Liver (tissue), 9 donors: ENCODE results near the gene ELP4. TPM values are rescaled to one million over a fixed set of nuclear protein-coding genes. Genes with fewer than 3 reads are reported as not detected.

Experiments
- DNase-seq: peaks from one replicate; pipeline ENCODE4 v3.0.0-alpha.2; 2017; ENCODE audit warnings: low spot score
- H3K27ac ChIP-seq, 2 donors: one replicate each; pipeline ENCODE4 v1.7.0; 2013; ENCODE audit warnings: inconsistent platforms in 2 of 2, low read length in 2 of 2, control low read depth in 1 of 2, low read depth in 1 of 2, mild to moderate bottlenecking in 1 of 2
- H3K27me3 ChIP-seq, 4 donors: one replicate each; pipeline versions ENCODE4 v1.6.1 to v1.7.0; 2013; ENCODE audit warnings: low read length in 3 of 4, inconsistent platforms in 1 of 4, mild to moderate bottlenecking in 1 of 4, moderate library complexity in 1 of 4; ENCODE audit not compliant: control insufficient read depth in 4 of 4, insufficient read depth in 4 of 4
- H3K36me3 ChIP-seq, 4 donors: one replicate each; pipeline versions ENCODE4 v1.6.1 to v1.7.0; 2013; ENCODE audit warnings: low read length in 3 of 4, mild to moderate bottlenecking in 3 of 4, low read depth in 1 of 4, moderate library complexity in 1 of 4; ENCODE audit not compliant: control insufficient read depth in 4 of 4, insufficient read depth in 3 of 4
- H3K4me1 ChIP-seq, 4 donors: one replicate each; pipeline versions ENCODE4 v1.6.1 to v1.7.0; 2013; ENCODE audit warnings: low read length in 3 of 4, mild to moderate bottlenecking in 3 of 4, moderate library complexity in 1 of 4; ENCODE audit not compliant: control insufficient read depth in 4 of 4, insufficient read depth in 4 of 4
- H3K4me3 ChIP-seq, 3 donors: one replicate each; pipeline versions ENCODE4 v1.6.1 to v1.7.0; 2013; ENCODE audit warnings: low read length in 3 of 3, control low read depth in 1 of 3, low read depth in 1 of 3, mild to moderate bottlenecking in 1 of 3
- H3K9ac ChIP-seq, 2 donors: one replicate each; pipeline ENCODE4 v1.7.0; 2013; ENCODE audit warnings: low read length in 2 of 2, mild to moderate bottlenecking in 2 of 2, moderate library complexity in 2 of 2, control low read depth in 1 of 2, low read depth in 1 of 2
- H3K9me3 ChIP-seq, 4 donors: one replicate each; pipeline versions ENCODE4 v1.6.1 to v1.7.0; 2013; ENCODE audit warnings: low read length in 3 of 4; ENCODE audit not compliant: control insufficient read depth in 4 of 4
- ATF3 ChIP-seq: IDR thresholded peaks from 2 replicates; pipeline ENCODE4 v1.6.1; 2016; ENCODE audit warnings: antibody characterized with exemption
- CTCF ChIP-seq: fragments of 150-350 bp; IDR thresholded peaks from 2 replicates; pipeline ENCODE4 v1.5.1; 2017; ENCODE audit warnings: improper control_type of control experiment, low read depth, low read length; ENCODE audit not compliant: missing input control
- EGR1 ChIP-seq, 2 donors: IDR thresholded peaks; 2 replicates each; pipeline ENCODE4 v1.6.1; 2016 to 2018; ENCODE audit warnings: antibody characterized with exemption in 2 of 2, low read depth in 2 of 2
- FOXA1 ChIP-seq: IDR thresholded peaks from 2 replicates; pipeline ENCODE4 v1.6.1; 2016; ENCODE audit warnings: antibody characterized with exemption
- FOXA2 ChIP-seq: IDR thresholded peaks from 2 replicates; pipeline ENCODE4 v1.6.1; 2016; ENCODE audit warnings: antibody characterized with exemption
- GABPA ChIP-seq, 2 donors: IDR thresholded peaks in 1 of 2; conservative IDR thresholded peaks in 1 of 2; 2 replicates each; pipeline ENCODE4 v1.6.1; 2016; ENCODE audit warnings: antibody characterized with exemption in 2 of 2, mild to moderate bottlenecking in 1 of 2, moderate library complexity in 1 of 2
- HNF4A ChIP-seq, 2 donors: conservative IDR thresholded peaks; 2 replicates each; pipeline ENCODE4 v1.6.1; 2016; ENCODE audit warnings: antibody characterized with exemption in 2 of 2, mild to moderate bottlenecking in 2 of 2
- HNF4G ChIP-seq: IDR thresholded peaks from 2 replicates; pipeline ENCODE4 v1.6.1; 2016; ENCODE audit warnings: antibody characterized with exemption
- JUND ChIP-seq, 2 donors: IDR thresholded peaks; 2 replicates each; pipeline ENCODE4 v1.6.1; 2016; ENCODE audit warnings: antibody characterized with exemption in 2 of 2
- MAX ChIP-seq: IDR thresholded peaks from 2 replicates; pipeline ENCODE4 v1.6.1; 2016; ENCODE audit warnings: antibody characterized with exemption
- RAD21 ChIP-seq, 2 donors: IDR thresholded peaks; 2 replicates each; pipeline ENCODE4 v1.6.1; 2016; ENCODE audit warnings: antibody characterized with exemption in 2 of 2, mild to moderate bottlenecking in 2 of 2
- REST ChIP-seq: IDR thresholded peaks from 2 replicates; pipeline ENCODE4 v1.6.1; 2016; ENCODE audit warnings: antibody characterized with exemption, mild to moderate bottlenecking
- RXRA ChIP-seq, 2 donors: IDR thresholded peaks; 2 replicates each; pipeline ENCODE4 v1.6.1; 2017 to 2018; ENCODE audit warnings: antibody characterized with exemption in 2 of 2, mild to moderate bottlenecking in 1 of 2
- SP1 ChIP-seq: IDR thresholded peaks from 2 replicates; pipeline ENCODE4 v1.6.1; 2018; ENCODE audit warnings: antibody characterized with exemption, mild to moderate bottlenecking
- TAF1 ChIP-seq: conservative IDR thresholded peaks from 2 replicates; pipeline ENCODE4 v1.6.1; 2016; ENCODE audit warnings: antibody characterized with exemption, mild to moderate bottlenecking
- ZBTB33 ChIP-seq: IDR thresholded peaks from 2 replicates; pipeline ENCODE4 v1.6.1; 2016; ENCODE audit warnings: antibody characterized with exemption
- WGBS: extraction: QIAGEN DNeasy Blood & Tissue Kit; methylation state at CpG from one replicate; pipeline ENCODE4 v1.1.7; 2013; 5-methylcytosine and 5-hydroxymethylcytosine counted together
- polyA plus RNA-seq, 2 donors: library from polyadenylated mRNA; stranded (reverse) in 1 of 2; unstranded in 1 of 2; fragments of 200-250 nt in 1 of 2; fragments of >200 nt in 1 of 2; fragmentation: Nextera tagmentation in 1 of 2; extraction: Ambion mirVana in 1 of 2; gene quantifications; one replicate each; pipeline versions ENCODE4 v1.2.1 to v1.2.3, GENCODE V29; 2013 to 2015
- total RNA-seq, 2 donors: library from RNA; depleted of rRNA; stranded (reverse); fragments of >200 nt; gene quantifications; one replicate each; pipeline ENCODE4 v1.2.3, GENCODE V29; 2014
- donor health status: healthy.
- donor health status: healthy.
- donor health status: healthy.
- donor health status: healthy.
- donor health status: healthy.

The ELP4 gene
- total and polyA plus RNA-seq, 4 donors = 6.0 to 18.8 (median 12.5) TPM

- DNase-seq = no peak
- H3K9ac ChIP-seq = no peak overlapping the region
- no peak overlapping the region for H3K27ac ChIP-seq
- peaks cover 0 to 3% (median 0%) of the 10 kb centered on the region in 4 donors for H3K36me3 ChIP-seq
- no peak for TF ChIP-seq CTCF
- no peak for TF ChIP-seq EGR1 (IDR thresholded peaks at IDR 0.05; ENCODE audit: low read depth in 2 of 2)
- TF ChIP-seq HNF4A (conservative IDR thresholded peaks at IDR 0.05) = no peak
- TF ChIP-seq RAD21 (IDR thresholded peaks at IDR 0.05) = no peak
- TF ChIP-seq REST = no peak
- H3K4me3 ChIP-seq = no peak overlapping the region
- no peaks in the 10 kb centered on the region for H3K4me1 ChIP-seq
- no peaks in the 10 kb centered on the region for H3K9me3 ChIP-seq
- no peaks in the 10 kb centered on the region for H3K27me3 ChIP-seq
These were observed 141.6 kb downstream of the ELP4 start for GRCh38 chr11:31651208-31651607.

GRCh38 chr11:31651822-31652221, 142.3 kb downstream of the ELP4 start:
- WGBS = 99% methylated on average over 2 of the region's 2 CpGs
- Histone ChIP-seq H3K27me3 (no peaks in the 10 kb centered on the region), H3K9me3 (no peaks in the 10 kb centered on the region), H3K4me3 (no peak overlapping the region), H3K27ac (no peak overlapping the region), H3K9ac (no peak overlapping the region), H3K36me3 (peaks cover 0 to 3% (median 0%) of the 10 kb centered on the region in 4 donors), H3K4me1 (no peaks in the 10 kb centered on the region)
- DNase-seq = no peak
- no peak for TF ChIP-seq JUND (IDR thresholded peaks at IDR 0.05)
- no peak for TF ChIP-seq EGR1 (IDR thresholded peaks at IDR 0.05; ENCODE audit: low read depth in 2 of 2)
- no peak for TF ChIP-seq REST
- no peak for TF ChIP-seq GABPA (IDR thresholded peaks at IDR 0.05 in 1 of 2, conservative IDR thresholded peaks at IDR 0.05 in 1 of 2)
- TF ChIP-seq MAX = no peak
- no peak for TF ChIP-seq RXRA (IDR thresholded peaks at IDR 0.05)
- no peak for TF ChIP-seq FOXA1
- no peak for TF ChIP-seq RAD21 (IDR thresholded peaks at IDR 0.05)
- TF ChIP-seq CTCF = no peak
- no peak for TF ChIP-seq TAF1
- TF ChIP-seq ATF3 = no peak
- TF ChIP-seq SP1 = no peak
- TF ChIP-seq FOXA2 = no peak
- TF ChIP-seq HNF4G = no peak
- TF ChIP-seq ZBTB33 = no peak
